OCI-M2 (cell line): ENCODE results near the gene CRLF2.
"Not testable (repeated sequence)": the region's sequence is repeated elsewhere in the genome, so short reads cannot be mapped to it uniquely, and the experiment has no call there.

Experiments used
- DNase-seq: peaks from one replicate; lab custom pipeline; 2025; ENCODE audit not compliant: unreplicated experiment; lab: John Stamatoyannopoulos, UW

The CRLF2 gene

GRCh38 chrX:1169189-1169588, 43.3 kb downstream of the CRLF2 start:
- DNase-seq = no peak

DNA sequence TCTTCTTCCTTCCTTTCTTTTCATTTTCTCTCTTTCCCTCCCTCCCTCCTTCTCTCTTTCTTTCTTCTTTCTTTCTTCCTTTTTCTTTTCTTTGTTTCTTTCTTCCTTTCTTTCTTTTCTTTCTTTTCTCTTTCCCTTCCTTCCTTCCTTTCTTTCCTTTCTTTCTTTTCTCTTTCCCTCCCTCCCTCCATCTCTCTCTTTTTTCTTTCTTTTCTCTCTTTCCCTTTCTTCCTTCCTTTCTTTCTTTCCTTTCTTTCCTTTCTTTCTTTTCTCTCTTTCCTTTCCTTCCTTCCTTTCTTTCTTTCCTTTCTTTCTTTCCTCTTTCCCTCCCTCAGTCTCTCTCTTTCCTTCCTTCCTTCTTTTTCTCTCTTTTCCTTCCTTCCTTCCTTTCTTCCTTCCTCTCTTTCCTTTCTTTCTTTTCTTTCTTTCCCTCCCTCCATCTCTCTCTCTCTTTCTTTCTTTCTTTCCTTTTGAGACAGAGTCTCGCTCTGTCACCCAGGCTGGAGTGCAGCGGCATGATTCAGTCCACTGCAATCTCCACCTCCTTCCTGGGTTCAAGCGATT, 44.4 kb downstream of the CRLF2 start:
- DNase-seq = no peak

- DNase-seq = no peak
These were observed 45.0 kb downstream of the CRLF2 start for GRCh38 chrX:1167466-1167865.

DNA sequence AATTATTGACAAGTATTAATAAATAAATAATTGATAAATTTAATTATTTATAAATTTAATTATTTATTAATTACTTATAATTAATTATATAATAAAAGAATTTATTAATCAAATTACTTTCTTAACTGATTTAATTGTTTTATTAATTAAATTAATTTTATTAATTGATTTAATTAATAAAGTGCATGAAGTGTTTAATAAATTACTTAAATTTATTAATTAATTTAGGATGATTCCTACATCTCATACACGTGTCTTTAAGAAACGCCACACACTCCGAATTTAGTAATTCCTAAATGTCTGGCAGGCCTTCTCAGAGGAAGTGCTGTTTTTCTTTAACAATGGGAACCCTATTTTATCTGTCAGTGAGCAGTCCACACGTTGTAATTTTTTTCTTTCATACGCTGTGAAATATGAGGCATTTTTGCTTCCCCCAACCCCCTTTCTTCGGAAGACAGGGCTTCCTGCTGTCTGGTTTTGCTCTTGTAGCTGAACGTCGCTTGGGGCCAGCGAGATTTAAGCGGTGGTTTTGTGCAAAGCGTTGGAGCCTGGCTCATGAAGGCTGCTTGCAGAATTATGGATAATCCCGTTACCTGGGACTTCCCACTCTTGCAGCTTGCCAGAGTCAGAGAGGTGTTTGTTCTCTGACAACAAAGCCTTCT, 46.8 kb downstream of the CRLF2 start:
- DNase-seq = no peak

GRCh38 chrX:1164322-1165288, 47.8 kb downstream of the CRLF2 start:
- no peak for DNase-seq

GRCh38 chrX:1163231-1163630, 49.2 kb downstream of the CRLF2 start:
- DNase-seq = no peak

- DNase-seq = no peak
These were observed 50.1 kb downstream of the CRLF2 start for GRCh38 chrX:1162119-1162916.

DNA sequence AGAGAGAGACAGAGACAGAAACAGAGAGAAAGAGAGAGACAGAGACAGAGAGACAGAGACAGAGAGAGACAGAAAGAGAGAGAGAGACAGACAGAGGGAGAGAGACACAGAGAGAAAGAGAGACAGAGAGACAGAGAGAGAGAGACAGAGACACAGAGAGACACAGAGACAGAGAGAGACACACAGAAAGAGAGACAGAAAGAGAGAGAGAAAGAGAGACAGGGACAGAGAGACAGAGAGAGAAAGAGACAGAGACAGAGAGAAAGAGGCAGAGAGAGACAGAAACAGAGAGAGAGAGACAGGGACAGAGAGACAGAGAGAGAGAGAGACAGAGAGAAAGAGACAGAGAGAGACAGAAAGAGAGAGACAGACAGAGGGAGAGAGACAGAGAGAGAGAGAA, 52.9 kb downstream of the CRLF2 start:
- no peak for DNase-seq

- DNase-seq = not testable (repeated sequence)
These were observed 55.6 kb downstream of the CRLF2 start for GRCh38 chrX:1156681-1157455.

- no peak for DNase-seq
These were observed 58.5 kb downstream of the CRLF2 start for GRCh38 chrX:1153940-1154339.

GRCh38 chrX:1152090-1152489, 60.4 kb downstream of the CRLF2 start:
- DNase-seq = no peak

DNA sequence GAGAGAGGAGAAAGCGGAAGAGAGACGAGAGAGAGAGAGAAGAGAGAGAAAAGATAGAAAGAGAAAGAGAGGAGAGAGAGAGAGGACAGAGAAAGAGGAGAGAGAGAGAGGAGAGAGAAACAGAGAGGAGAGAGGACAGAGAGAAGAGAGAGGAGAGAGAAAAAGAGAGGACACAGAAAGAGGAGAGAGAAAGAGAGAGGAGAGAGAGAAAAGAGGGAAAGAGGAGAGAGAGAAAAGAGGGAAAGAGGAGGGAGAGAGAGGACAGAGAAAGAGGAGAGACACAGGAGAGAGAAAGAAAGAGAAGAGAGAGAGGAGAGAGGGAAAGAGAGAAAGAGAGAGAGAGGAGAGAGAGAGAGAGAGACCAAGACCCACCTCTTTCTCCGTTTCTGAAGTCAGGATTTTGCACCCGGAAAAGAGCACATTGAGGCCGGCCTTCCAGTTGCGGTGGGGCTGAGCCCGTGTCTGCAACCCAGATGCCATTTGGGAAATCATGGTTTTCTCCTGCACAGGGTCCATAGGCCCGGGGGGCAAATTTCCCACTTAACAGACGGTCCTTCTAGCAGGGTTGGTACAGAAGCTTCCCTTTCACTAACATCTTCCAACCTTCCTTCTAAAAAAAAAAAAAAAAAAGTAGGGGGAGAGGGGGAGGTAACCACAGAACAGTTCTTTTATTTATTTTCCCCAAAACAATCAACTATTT, 60.9 kb downstream of the CRLF2 start:
- no peak for DNase-seq

GRCh38 chrX:1150569-1151347, 61.7 kb downstream of the CRLF2 start:
- DNase-seq = no peak

DNA sequence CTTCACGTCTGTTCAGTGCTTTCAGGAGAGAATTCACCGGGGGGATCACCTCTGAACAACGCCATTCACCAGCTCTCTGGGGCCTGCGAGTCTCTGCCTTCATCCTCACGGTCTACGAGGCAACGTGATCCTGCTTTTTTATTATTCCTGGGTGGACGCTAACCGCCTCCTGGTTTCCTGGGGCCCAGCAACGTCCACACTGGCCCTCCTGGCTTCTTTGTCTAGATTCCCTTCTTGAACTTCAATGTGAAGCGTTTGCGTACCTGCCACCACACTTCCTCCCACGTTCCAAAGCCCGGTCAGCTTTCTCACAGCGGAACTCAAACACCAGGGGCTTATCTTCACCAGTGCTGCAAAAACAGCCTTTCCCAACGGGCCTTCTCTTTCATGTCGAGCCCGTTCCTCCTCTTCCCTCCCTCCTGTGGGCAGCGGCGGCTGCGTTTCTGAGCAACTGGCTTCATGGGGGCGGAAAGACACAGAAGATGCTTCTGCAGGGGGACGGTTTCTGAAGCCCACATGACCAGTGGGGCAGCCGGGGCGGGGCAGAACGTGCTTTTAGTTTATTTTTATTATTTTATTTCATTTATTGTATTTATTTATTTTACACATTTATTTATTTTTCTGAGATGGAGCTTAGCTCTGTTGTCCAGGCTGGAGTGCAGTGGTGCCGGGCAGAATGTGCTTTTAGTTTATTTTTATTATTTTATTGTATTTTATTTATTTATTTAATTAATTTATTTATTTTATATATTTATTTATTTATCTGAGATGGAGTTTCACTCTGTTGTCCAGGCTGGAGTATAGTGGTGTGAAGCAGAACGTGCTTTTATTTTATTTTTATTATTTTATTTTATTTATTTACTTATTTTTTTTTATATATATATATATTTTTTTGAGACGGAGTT, 64.6 kb downstream of the CRLF2 start:
- DNase-seq = no peak

DNA sequence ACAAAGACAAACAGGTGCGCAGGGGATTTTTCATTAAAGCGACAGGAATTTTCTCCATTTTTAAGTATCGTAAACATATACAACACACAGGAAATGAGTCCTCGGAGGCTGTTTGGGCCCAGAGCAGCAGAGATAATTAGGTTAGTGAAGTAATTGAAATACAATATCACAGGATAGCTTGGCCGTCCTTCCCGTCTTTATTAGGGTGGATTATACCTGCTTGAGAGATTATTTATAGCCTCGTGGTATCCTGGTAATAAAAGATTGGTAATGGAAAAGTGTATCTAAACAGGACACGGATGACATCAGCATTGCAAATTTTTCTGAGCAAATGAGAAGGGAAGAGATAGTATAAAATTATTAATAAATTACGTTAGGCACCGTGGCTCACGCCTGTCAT, 68.2 kb downstream of the CRLF2 start:
- no peak for DNase-seq
